Activated CD4-positive, CD25-positive, alpha-beta regulatory T cell treated with anti-CD3 and anti-CD28 coated beads, Interleukin-2, amount 50 U/mL, for 72 hours (primary cell): ENCODE measurements around the gene INPP4B.
"Not testable (repeated sequence)": the region's sequence is repeated elsewhere in the genome, so short reads cannot be mapped to it uniquely, and the experiment has no call there.

ENCODE experiments used
- DNase-seq: peaks from one replicate; pipeline ENCODE4 v3.0.0; 2021

INPP4B gene

GRCh38 chr4:142112451-142112850 is 733.6 kb downstream of the INPP4B start:
- no peak for DNase-seq

DNA sequence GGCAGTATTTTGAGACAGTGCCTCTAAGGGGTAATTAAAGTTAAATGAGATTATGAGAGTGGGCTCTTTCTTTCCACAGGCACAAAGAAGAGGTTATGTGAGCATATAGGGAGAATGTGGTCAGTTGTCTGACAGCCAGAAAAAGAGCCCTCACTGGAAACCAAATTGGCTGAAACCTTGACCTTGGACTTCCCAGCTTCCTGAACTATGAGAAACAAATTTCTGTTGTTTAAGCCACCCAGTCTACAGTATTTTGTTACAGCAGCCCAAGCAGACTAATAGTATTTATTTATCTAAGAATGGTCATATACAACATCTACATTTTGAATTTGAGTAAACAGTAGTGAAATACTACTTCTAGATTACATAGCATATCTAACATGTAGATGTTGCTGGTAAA is 736.0 kb downstream of the INPP4B start:
- DNase-seq, result no peak

DNA sequence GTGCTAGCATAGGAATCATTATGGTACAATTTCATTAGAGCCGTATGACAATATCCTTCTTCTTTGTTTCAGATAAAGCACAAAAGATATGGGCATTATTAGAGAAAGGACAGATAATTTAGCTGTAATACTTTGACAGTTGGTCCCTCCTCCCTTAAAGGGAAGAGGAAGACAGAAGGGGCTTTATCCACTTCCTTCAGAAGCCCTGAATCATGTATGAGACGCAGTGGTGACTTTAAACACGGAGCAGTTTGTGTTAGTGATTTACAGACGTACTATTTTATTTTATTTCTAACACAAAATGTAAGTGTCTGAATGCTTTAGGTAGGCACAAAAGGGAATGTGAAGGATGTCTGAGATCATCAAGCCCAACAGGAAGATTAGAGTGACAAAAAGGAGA is 742.1 kb downstream of the INPP4B start:
- no peak for DNase-seq

- no peak for DNase-seq
Observed at GRCh38 chr4:142101401-142101800, 744.7 kb downstream of the INPP4B start.

DNA sequence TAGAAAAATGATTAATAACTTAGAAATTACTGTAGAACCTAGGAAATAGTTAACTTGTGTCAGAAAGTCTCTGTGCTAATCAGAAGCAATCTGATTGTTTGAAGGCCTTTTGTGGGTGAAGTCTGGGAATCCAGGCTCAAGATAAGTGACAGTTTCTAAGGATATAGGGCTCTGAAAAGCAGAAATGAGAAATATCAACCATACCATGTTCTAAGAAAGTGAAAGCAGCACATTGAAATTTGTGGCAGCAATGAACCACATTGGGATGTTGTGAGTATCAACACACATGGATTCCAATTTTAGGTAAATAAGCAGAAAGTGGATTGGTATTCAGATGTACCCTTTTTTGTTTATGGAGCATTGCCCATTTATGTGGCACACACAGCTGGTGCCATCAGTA is 745.2 kb downstream of the INPP4B start:
- no peak for DNase-seq

DNA sequence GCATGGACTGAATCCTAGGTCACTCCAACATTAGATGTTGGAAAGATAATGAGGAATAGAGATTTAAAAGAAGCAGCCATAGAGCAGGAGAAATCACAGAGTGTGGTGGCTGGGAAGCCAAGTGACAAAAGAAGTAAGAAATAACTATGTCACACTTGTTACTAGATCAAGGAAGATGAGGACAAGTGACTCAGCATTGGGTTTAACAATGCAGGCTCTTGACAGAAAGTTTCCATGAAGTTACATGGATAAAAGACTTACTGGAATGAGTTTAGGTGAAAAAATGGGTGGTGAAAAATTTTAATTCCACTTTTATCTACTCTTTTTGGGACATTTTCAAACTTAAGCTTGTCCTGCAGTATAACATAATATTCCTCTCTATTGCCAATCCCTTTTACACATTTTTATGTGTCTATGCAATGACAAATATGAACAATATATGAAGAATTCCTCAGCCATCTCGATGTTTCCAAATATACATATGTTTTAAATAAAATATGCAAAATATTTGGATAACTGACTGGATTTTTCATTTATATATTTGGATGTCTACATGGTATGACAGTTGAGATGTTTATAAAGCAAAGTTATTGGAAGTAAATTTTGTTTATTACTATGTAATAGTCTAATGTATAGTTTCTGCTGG is 747.1 kb downstream of the INPP4B start:
- no peak for DNase-seq

GRCh38 chr4:142098380-142098779 is 747.7 kb downstream of the INPP4B start:
- no peak for DNase-seq

GRCh38 chr4:142097015-142097414 is 749.1 kb downstream of the INPP4B start:
- DNase-seq, result no peak

- no peak for DNase-seq
Observed at GRCh38 chr4:142095886-142096605, 750.1 kb downstream of the INPP4B start.

GRCh38 chr4:142092941-142093340 is 753.2 kb downstream of the INPP4B start:
- DNase-seq, result no peak

DNA sequence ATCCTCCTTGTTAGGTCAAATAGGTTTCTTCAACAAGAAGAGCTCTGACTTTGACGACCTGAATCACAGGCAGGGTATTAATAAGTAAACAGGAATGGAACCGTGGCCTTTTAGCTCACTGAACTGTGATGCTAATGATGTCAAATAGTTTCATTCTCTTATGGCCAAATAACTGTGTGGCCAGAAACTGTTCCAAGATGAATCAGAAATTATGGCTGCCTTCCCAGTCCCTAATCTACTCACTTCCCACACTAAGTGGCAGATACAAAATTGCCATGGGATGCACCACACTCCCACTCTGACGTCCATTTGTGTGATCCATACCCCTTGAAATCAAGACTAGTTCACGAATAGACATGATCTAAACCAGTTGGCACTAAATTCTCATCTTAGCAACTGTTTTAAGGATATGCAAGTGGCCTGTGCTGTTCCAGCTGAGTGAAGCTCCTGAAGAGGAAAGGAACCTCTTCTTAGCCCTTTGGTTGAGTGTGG is 754.4 kb downstream of the INPP4B start:
- DNase-seq, result no peak

DNA sequence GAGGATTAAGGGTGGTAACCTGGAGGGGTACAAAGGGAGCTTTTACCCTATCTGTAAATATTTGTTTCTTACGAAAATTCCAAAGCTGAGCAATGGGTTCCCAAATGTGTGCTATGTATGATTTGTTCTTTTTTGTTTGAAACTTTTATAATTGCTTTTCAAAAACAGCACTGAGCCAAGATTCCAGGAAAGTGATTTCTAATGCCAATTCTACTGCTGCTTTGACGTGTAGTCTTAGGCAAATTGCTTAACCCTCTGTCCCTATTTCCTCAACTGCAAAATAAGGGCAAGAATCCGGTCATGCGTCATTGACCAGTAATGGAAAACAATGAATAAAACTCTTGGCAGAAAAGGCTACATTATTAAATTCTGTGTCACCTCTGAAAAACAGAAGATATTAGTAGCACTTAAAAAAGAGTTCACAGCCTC is 755.0 kb downstream of the INPP4B start:
- DNase-seq, result no peak

DNA sequence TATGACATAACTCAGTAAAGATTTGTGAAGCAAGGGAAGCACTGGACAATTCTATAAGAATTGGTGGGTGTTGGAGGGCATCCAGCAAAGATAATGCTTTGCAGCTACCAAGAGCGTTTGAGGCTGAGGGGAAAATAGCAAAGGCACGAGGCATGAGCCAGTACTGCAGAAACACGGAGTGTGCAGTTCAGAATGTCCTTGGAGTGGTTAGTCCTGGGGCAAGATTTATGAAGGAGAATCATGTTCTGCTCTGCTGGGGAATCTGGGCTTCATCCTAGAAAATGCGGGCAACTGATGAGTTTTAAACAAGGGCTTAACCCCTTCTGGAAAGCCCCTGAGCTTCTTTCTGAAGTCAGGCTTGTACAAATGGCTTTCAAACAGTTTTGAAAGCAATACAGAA is 757.2 kb downstream of the INPP4B start:
- DNase-seq, result no peak

DNA sequence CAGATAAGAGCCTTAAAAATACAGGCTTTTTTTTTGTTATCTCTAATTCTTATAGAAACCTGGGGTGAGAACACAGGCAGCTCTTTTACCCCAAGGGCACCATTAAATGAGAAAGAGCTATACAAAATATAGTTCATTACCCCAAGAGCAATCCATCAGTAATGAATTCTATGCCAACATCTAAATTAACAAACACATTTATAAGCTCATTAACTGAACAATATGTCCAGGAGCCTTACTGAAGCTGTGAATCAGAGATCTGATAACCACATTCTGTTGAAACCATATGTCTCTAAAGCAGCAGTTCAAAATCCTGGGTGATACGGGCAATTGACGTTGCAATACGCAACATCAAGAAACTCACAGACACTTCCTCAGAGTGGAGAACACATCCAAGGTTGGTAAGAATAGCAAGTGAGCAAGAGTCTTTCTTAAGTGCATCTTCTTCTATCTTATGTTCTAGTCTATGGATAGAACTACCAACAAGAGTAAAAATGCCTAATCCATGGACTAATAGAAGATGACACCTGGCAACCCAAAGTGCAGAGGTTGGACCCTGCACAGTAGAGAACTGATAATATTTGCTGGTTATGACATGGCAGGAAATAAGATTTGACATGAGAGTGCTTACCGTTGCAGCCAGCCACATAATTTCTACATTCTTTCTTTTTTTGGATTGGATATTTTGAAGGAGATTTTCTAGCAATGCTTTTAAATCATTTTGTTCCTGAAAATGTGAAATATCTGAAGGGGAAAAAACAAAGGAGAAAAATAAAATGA is 760.4 kb downstream of the INPP4B start:
- DNase-seq, result no peak

- no peak for DNase-seq
Observed at GRCh38 chr4:142083264-142083663, 762.8 kb downstream of the INPP4B start.

DNA sequence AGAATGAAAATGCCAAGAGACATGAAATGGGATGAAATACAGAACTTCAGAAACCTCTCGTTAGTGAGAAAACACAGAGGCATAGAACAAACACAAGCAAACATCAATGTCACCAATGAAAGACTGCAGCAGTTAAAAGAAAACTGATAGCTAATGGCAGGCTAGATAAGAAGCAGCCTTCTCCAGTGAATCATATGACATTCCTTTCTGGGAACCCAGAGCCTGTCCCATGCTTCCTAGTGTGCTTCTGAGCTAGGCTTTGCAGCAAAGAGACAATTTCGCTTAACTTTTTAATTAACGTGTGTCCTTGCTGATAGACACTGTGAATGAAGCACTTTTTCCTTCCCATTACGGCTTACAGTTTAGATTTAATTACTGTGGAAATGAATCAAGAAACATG is 765.1 kb downstream of the INPP4B start:
- DNase-seq, result no peak

- DNase-seq, result no peak
Observed at GRCh38 chr4:142079959-142080358, 766.1 kb downstream of the INPP4B start.

- no peak for DNase-seq
Observed at GRCh38 chr4:142077048-142077447, 769.1 kb downstream of the INPP4B start.

DNA sequence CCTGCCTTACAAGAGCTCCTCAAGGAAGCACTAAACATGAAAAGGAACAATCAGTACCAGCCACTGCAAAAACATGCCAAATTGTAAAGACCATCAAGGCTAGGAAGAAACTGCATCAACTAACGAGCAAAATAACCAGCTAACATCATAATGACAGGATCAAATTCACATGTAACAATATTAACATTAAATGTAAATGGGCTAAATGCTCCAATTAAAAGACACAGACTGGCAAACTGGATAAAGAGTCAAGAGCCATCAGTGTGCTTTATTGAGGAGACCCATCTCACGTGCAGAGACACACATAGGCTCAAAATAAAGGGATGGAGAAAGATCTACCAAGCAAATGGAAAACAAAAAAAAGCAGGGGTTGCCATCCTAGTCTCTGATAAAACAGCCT is 777.8 kb downstream of the INPP4B start:
- DNase-seq, result not testable (repeated sequence)

- not testable (repeated sequence) for DNase-seq
Observed at GRCh38 chr4:142066562-142066961, 779.5 kb downstream of the INPP4B start.

GRCh38 chr4:142065086-142065647 is 780.9 kb downstream of the INPP4B start:
- DNase-seq, result no peak

- DNase-seq, result no peak
Observed at GRCh38 chr4:142064181-142064580, 781.9 kb downstream of the INPP4B start.

- no peak for DNase-seq
Observed at GRCh38 chr4:142045996-142046395, 800.1 kb downstream of the INPP4B start.
